HG02571 (cell line): ENCODE results near the gene TAOK1.

ENCODE experiments used
- ATAC-seq: cut with Tn5 transposase; IDR thresholded peaks from one replicate; pipeline ENCODE4 v1.9.1; 2021; ENCODE audit warnings: mild to moderate bottlenecking, moderate library complexity; ENCODE audit not compliant: unreplicated experiment

Gene TAOK1

DNA sequence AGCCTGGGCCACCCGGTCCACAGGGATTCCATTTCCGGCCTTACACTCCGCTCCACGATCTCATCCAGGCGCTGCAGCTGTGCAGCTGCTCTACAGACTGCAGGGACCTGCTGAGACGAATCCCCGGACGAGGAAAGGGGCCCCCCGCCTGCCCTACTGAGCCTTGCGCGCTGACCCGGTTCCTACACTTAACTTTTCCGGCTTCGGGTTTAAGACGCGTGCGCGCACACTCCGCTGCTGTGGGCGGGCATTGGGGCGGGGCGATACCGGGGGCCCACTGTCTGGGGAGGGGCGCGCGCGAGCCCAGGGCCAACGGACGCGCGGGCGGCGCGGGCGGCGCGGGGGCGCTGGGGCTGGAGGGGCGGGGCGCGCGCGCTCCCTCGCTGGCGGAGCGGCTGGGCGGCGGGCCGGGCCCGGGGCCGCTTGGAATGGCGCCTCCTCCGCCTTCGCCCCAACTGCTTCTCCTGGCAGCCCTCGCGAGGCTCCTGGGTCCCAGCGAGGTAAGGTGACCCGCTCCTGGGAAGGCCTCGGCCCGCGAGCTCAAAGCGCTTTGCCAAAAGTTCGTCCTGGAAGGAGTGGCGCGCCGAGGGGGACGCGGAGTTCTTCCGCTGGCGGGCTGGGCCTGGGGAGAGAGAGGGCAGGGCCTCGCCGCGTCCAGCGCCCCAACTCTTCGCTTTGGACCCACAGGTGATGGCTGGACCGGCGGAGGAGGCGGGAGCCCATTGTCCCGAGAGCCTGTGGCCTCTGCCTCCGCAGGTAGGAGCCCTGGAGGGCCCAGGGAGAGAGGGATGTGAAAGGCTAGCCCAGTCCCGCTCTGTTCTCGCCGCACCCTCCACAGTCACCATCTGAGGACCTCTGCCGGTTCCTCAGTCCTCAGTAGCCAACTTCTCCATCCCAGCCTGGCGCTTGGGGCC lies 178.4 kb downstream of the TAOK1 start, which contains the start of gene TP53I13:
TSS of gene TP53I13 (plus strand) at position 371 of the 914 bp plus-strand sequence. CDS start at position 429, 58 bp downstream.
- ATAC-seq: no peak

DNA sequence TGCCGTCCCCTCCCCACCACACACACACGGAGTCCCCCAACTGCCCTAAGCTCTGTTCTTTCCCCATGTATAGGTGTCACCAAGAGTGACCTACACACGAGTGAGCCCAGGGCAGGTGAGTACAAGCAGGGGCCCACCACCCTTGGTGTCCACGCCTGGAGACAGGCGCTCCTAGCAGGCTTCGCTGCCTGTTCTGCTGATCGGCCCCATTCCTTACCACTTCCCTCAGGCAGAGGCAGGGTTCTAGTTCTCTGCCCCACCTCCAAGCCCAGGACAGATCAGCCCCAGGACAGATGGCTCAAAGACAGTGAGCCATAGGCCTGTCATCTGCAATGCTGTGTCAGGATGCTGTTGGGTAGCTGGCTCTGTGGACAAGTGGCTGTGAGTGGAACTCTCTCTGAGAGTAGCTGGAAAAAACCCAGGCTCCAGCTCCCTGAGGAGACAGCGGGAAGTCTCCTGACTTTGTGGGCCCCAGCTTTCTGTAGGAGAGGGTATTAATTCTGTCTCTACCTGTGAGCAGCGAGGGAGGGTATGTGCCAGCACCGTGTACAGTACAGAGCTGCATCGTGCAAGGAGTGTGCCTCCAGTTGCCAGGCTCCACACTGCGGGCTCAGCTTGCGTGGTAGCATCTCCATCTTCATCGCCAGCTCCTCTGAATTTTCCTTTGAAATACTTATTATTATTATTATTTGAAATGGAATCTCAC lies 179.2 kb downstream of the TAOK1 start:
- no peak for ATAC-seq

DNA sequence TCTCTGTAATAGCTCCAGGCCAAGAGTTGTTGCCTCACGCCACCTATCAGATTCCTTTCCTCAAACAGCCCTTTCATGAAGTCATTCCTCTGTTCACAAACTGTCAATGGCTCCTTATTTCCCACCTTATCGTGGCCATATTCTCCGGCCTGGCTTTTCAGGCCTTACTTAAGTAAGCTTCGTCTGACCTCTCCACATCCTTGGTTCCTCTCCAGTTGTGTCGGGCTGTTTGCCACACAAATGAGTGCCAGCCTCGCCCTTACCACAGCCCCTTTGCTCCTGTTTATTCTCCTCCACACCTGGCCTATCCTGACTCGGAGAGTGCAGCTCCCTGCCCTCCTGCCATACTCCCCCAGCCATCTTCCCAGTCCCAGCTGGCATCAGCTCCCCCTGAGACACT lies 180.4 kb downstream of the TAOK1 start:
- no peak for ATAC-seq

GRCh38 chr17:29571486-29571882 lies 181.3 kb downstream of the TAOK1 start:
- no peak for ATAC-seq

- ATAC-seq: no peak
Observed at GRCh38 chr17:29571883-29572681, 181.9 kb downstream of the TAOK1 start.

GRCh38 chr17:29572691-29573557 lies 182.8 kb downstream of the TAOK1 start:
- ATAC-seq: no peak

DNA sequence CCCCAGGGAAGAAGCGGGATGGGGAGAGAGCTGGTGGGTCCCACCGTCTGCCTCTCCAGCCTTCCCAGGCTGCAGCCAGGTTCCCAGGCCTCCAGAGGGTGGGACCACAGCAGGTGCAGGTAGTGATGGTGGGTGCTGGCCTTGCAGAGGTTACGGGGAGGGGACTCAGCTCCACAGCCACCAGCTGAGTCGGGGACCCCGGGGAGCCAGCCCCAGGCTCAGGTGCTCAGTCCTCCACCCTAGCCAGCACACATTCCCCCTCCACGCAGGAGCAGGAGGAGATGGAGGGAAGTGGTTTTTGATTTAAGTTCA lies 183.4 kb downstream of the TAOK1 start:
- no peak for ATAC-seq

DNA sequence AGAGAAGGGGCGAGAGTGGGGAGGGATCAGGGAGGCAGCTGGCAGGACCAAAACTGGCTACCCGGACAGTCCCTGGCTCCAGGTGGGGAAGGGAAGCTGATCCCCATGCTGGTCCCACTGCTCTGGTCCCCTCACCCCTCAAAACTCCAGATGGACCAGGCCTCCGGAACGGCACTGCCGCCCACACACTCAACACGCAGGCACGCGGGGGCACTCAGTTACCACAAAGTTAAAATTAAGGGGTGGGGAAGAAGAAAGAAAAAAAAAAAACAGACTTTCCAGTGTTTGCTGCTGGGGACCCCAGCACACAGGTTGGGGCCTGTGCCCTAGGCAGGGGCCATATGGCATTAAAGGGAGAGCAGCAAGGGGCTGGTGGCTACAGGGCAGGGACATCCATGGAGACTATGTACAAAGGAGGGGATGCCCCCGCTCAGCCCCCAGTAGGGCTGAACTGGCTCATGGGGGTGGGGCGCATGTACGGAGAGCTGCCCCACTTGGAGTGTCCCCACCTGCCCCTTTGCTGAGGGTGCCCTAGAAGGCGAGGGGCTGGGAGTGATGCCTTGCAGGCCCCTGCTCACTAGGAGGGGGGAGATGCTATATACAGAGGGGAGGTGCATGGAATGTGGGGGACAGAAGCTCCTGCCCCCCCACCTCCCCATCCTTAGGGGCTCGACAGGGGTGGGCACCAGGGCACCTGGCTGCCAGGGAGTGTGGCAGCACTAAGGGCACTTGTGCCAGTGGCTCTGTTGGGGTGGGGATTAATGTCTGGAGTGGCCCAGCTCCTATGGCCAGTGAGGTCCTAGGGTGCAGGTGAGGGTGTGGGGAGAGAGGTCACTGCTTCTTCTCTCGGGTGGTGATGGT lies 183.9 kb downstream of the TAOK1 start:
- no peak for ATAC-seq

DNA sequence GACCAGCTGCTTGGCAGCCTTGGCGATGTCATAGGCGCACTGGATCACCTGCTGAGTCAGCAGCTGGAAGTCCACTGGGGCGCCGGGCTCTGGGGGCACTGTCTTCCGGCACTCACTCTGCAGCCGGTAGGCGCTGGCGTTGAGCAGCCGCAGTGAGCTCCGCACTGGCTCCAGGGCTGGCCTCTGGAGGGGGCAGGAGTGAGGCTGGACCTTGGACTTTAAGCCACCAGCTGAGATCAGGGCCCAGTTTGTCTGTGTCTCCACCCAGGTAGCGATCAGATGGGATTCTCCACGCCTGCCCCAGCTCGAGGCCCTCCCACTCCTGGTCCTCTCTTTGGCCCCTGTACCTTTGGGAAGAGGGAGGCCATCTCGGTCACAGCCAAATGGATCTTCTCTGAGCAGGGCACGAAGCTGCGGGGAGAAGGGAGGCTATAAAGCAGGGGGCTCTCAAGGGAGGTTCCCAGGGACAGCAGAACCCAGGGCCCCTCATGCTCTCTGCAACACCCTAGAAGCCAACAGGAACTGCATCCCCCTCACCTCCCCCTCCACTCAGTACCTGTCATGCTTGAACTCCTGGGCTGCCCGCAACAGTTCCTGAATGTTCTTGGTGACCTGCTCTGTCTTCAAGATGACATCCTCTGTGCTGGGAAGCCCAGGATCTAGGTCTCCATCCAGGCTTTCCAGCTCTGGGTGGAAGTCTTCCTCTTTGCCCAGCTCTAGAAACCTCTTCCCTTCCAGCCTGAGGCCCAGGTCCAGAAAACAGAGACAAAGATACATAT lies 184.8 kb downstream of the TAOK1 start:
- ATAC-seq: no peak

- ATAC-seq: no peak
Observed at GRCh38 chr17:29575511-29576213, 185.5 kb downstream of the TAOK1 start.

DNA sequence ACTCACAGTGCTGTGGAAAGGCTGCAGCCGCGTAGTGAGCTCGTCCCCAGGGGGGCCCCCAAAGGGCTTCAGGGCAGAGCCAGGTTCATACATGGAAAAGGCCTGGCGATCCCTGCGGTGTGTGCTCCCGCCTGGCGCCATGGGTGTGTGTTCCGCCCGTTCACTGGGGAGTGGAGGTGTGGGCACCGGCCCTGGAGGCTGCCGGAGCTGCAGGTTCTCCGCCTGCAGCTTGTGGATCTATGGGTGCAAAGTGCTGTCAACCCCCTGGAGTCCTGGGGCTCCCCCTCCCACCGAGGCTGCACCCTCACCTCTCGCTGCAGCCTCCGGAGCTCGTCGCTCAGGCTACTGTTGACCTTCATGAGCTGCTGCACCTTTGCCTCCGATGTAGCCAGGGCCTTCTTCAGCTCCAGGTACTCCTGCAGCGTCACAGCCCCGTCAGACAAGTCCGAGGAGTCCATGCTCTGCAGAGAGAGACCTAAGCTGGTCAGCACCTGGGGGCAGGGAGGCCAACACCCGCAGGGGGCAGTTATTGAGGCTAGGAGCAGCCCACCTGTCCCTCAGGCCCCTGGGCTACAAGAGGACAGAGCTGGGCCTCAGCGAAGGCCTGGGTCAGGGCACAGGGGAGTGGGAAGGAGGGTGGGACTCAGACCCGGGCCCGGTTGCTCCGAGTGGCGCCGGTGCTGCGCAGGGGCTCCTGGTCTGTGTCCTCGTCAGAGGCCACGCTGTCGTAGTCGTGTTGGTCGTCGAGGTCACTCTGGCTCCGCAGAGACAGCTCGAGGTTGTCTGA lies 186.2 kb downstream of the TAOK1 start:
- ATAC-seq: no peak

GRCh38 chr17:29577001-29577370 lies 186.8 kb downstream of the TAOK1 start:
- no peak for ATAC-seq

DNA sequence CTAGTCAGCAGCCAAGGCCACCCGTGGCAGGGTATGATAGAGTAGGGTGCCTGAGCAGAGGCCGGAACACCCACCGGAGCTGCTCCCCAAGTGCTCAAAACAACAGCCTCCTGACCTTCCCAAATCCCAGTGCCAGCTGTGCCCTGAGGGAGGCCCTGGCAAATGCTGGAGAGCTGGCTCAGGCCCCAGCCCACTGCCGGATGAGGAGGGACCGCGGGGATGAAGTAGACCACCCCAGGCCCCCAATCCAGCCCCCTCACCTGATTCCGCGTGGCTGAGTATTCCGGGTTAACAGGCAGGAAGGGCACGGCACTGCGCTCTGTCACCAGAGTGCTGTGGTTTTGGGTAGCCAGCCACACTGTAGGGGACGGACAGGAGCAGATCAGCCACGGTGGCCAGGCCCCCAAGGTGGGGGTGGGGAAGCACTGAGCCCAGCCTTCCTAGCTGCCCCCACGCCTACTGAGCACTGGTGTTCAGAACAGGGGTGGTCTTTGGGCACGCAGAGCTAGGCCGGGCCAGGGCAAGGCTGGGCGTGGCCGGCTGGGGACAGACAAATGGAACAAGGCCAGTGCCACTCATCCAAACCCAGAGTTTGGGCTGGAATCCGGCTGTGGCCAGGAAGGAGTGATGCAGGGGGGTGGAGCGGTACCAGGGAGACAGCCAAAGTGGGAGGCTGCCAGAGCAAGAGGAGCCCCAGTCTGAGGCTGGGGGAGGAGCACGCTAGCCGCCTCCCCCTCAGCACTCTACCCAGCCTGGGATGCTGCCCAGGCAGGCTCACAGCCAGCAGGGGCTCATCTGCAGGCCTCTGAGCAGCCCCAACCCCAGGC lies 187.4 kb downstream of the TAOK1 start:
- no peak for ATAC-seq

DNA sequence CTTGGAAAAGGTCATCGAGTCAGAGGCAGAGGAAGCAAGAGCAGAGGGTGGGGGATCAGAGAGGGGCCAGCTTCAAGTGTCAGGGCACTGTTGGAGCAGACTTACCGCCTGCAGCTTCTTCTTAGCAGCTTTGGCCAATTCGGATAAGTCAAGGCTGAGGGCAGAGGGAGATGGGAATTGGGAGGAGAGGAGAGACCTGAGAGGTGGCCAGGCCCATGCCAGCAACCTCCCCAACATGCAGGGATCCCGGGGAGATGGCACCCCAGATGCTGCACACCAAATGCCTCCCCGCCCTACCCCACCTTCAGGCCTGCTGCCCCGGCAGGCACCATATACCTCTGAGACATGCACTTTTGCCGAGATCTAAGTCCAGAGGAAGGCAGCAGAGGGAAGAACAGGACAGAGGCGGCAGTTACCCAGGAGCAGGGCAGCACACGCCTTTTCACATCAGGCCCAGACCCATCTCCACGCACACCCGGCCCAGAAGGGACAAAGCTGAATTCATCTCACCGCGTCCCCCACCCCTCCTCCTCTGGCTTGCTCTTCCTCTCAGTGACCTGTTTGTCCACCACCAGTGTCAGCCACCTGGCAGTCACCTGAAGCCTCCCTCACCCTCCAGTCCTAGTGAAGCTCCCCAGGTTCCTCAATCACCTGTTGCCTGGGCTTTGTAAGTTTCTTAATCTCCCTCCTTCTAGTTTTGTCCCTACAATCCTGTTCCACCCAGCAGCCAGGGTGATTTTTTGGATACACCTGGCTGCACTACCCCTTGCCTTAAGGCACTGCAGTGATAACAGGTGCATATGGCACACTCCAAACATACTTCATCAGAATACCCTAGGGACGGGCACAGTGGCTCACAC lies 188.7 kb downstream of the TAOK1 start:
- no peak for ATAC-seq
